NCI-H2107 (cell line): Measurements from ENCODE around the gene RSPH6A.

Source experiments
- DNase-seq: peaks from one replicate; lab custom pipeline; 2025; lab: John Stamatoyannopoulos, UW

RSPH6A gene

DNA sequence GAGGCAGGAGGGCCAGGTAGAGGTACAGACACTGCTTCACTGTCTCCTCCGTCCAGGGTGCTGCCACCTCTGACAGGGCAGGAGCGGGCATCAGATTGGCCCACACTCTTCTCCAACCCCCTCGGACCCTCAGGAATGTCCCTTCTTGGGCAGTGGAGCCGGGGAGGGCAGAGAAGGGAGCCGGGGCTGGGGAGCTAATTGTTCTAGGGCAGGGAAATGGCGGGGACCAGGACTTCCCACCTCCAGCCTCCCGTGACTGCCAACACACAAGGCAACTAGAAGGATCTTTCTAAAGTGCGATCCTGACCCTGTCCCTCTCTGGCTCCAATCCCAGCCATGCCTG lies 10.1 kb upstream of the RSPH6A start:
- DNase-seq = no peak

DNA sequence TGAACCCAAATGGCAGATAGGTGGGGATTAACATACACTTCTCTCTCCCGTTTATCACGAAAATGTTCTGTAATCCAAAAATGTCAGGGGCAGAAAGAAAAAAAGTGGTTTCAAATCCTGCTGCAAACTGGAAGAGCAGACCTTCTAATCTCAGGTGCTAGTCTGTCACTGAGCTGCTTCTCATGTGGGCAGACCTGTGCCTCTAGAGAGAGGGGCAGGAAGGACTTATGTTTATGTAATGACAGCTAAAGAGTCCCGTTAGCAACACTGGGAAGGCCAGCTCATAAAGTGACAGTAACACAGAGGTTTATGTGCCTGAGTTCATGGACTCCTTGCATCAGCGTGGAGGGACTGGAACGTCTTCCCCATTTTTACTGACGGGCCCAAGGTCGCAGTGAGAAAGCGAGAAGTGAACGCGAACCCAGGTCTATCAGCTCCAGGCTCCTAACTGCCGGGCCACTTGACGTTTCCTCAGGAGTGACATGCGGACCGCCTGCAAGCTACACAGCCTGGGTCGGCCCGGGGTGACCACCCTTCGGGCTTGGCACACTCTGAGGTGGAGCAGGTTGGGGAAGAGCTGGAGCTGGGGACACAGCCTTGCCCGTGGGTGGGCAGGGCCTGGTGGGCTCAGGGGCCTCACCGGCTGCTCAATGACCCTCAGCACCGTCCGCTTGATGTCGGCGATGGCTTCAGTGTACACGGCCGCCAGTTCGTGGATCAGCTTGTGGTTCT lies 9.6 kb upstream of the RSPH6A start:
- DNase-seq = no peak

DNA sequence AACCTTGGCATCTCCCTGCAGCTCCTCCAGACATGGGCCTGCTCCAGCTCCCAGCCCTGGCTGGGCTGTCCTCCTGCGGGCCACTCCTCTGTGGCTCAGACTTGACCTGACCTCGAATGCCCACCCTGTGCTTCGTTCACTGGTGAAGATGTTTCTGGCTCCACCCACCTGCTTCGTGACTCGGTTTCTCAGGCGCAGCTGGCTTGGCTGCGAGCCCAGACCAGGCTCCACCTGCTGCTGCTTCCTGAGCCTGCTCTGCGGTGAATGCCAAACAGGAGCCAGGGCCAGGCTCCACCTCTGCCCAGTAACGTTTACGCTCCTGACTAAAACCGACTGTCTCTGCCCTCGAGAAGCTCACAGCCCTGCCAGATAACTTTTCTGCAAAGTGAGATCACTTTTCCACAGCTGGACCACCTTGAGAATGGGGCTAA lies 8.9 kb upstream of the RSPH6A start:
- DNase-seq = peak; percentile 62

DNA sequence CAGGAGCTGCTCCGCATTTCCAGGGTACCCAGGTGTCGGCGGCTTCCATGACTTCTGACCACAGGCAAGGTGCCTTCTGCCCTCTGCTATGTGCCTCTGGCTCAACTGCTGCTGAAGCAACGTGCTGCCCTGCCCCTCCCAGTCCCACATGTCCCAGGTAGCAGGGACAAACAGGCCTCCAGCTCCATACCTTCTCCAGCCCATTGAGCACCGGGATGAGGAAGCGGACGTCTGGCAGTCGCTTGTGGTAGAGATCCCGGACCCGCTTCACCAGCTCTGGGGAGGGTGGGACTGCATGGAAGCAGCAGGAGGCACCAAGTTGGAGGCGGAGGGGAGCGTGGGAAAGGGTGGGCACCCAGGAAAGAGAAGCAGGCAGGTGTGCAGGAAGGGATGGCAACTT lies 8.1 kb upstream of the RSPH6A start:
- DNase-seq = no peak

DNA sequence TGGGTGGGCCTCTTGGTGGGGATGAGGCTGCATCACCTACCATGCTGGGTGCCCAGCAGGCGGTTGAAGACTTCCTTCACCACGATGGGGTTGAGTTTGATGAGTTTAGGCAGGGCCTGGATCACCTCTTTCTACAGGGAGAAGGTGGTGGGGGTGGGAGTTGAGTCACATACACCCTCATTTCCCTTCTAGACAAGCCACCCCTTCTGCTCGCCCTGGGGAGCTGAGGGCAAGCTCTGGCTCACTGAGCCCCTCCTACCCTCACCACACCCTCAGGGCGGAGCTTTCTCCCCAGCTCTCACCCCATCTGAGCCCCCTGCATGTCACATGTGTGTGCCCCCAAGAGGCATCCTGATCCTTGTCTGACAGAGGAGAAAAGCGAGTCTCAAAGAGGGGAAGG lies 7.6 kb upstream of the RSPH6A start:
- no peak for DNase-seq

DNA sequence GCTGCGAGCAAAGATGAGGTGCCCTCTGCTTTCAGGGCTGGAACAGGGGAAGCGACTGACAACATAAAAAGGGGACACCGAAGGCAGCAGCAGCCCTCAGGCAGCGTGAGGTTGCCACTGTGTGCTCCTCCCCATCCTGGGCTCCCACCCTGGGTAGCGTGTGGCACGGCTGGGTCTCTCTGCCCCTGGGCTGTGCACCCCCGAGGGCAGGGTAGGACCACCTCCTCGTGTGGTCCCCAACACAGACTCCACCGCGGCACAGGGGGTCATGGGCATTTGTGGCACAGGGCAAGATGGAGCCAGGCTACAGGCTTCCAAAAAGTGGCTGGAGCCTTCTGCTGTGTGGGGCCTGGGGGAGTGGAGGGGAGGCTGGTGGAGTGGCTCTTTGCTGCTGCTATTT lies 6.5 kb upstream of the RSPH6A start:
- no peak for DNase-seq

DNA sequence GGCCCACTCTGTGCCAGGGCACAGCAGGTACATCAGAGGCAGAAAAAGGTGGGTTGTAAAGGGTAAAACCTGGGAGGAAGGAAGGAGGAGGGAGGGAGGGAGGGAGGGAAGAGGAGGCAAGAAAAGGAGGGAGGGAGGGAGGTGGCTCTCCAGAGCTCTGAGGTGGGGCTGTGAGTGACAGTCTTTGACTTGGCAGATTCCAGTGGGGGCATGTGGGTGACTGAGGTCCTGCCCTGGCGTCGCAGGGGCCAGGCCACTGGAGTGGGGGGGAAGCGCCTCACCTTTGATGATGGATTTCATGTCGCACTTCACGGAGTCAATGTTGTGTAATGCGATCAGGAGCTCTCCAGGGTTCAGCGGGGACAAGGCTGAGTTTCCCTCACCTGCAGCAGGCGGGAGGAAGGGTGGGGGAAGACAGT lies 6.0 kb upstream of the RSPH6A start:
- peak; percentile 26 for DNase-seq

DNA sequence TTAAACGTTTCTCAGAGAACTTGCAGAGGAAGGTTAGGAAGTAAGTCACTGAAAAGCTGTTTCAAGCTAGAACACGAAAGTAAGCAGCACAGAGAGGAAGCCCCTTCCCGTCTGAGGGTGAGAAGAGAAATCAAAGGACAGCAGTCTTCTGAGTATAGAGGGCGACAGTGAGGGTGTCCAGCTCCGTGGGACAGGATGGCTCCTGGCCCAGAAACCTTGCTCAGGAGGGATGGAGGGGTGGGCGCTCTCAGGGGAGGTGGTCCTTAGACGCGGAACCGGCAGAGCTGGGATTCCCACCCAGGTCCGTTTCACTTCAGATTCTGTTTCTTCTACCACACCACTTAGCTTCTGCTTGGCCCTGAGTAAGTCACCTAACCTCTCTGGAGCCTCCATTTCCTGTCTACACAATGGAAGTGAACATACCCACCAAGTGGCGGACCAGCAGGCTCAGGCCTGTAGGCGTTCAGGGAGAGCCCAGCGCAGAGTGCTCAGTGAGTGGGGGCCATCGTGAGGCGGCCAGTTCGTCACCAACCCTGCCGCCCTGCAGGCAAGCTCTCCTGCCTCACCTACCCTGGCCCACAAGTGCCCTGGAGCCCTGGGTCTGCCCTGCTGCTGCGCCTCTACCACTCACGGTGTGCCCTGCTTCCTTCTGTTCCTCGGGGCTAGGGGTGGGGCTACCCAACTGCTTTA lies 5.5 kb upstream of the RSPH6A start:
- no peak for DNase-seq

DNA sequence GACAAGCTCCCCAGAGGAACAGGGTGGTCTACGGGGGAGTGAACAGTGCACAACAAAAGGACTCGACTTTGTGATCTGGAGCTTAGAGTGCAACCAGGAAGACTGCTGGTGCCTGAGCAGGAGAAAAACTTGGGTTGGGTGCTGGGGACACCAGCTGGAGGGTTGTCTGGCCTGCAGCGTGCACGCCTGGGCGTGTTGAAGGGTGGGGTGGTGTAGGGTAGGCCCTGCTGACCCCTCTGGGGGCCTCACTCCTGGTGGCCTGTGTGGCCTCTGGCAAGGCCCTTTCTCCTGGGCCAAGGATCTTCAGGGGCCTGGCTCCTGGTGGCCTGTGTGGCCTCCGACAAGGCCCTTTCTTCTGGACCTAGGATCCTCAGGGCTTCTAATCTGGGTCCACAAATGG lies 4.7 kb upstream of the RSPH6A start:
- no peak for DNase-seq

DNA sequence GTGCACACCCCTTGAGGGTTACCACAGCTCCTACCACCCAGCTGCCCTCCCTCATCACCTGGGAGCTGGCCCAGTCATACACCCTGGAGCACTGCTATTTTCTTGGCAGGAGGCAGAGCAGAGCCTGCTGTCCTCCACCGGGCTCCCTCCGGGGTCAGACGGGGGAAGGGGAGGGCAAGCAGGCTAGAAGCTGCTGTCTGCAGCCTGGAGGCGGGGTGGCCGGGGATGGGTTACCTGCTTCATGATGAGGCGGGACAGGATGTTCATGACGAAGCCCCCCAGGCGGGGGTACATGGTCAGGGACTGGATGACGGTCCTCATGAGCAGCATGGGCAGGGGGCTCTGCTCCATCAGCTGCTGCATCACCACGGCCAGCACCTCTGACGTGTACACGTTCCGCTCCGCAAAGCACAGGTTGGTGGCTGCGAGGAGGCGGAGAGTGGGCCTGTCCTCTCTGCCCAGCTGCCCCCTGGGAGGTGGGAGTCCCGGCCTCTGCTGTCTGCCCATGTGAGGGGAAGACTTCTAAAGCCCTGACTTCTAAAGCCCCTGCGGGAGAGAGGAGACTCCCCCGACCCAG lies 2.7 kb upstream of the RSPH6A start:
- no peak for DNase-seq

DNA sequence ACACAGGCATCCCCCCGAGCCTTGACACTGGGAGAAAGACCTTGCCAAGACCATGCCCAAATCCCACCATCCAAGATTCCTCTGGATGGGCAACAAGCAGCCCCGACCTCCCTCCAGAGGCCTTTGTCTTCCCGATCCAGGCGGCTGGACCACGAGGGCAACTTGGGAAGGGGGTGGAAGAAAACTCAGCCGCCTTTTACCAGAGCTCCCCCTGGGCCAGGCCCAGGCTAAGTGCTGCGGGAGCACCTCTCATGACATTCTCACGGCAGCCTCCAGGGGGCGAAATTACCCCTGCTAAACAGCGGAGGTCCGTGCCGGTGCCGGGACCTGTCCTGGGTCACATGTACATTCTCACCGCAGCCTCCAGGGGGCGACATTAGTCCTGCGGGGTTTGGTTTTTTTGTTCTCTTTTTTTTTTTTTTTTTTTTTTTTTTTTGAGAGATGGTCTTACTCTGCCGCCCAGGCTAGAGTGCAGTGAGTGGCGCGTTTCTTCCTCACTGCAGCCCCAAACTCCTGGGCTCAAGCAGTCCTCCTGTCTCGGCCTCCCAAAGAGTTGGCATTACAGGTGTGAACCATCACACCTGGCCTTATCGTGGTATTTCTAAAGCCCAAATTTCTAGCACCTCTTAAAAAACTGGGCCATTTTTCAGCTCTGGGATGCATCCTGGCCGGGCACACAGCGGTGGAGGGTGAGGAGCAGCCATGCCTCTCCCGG lies 2.1 kb upstream of the RSPH6A start:
- DNase-seq = peak; percentile 89

DNA sequence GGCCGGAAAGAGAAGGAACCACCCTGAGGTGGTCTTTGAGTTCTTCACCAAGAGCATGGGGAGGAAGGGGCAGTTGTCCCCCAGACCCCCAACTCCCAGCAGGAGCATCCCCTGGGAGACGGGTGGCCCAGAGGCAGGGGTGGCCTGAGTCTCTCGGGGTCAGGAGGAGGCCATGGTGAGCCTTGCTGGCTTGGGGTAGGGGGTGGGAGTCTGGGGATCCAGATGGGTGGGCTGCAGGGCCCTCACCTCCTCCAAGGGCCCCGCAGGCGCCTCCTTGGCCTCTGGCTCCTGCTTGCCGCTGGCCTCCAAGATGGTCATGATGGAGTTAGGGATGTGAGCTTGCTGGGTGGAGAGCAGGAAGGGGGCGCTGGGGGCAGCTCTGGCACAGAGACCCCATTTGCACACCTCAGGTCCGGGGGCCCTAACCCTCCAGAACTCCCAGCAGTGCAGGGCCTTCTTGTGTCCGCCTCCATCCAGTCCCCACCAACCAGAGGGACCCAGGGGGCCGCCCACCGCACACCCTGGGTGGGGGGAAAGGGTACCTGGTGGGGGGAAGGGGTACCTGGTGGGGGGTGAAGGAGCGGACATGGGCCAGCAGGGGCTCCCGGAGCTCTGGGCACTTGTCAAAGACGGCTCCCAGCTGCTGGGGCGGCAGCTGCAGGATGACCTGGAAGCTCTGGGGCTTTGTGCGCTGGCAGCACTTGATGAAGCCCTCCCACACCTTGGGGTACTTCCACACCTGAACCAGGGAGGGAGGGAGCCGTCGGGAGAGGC lies 1.3 kb upstream of the RSPH6A start:
- DNase-seq = no peak

DNA sequence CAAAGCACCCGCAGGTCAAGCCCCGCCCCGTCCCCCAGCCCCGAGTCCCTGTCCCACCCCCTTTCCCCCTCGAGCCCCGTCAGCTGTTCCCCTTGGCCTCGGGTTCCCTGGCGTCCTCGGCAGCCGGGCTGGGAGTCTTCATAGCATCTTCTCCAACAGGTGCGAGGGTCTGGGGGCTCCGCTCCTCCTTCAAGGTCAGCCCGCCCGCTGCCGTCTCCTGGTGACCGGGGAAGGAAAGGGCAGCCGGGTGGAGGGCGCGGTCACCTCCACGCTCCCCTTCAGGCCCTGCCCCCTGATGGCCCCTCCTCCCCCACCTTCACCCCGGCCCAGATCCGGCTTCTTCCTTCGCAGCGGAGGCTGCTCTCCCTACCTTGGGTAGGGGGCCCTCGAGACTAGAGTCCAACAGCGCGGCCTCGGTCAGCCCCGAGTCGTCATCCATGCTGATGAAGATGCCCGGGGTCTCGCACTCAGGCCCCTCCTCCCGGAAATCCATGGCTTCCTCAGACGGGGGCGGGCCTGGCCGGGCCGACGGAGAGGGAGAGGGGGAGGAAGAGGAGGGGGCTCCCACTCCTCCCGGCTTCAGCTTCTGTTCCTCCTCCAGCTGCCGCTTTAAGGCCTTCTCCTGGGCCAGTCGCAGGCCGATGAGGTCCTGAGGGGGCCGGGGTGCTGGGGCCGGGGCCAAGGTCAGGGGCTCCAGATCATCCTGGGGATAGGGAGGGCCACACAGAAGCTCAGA lies 541 bp upstream of the RSPH6A start:
- no peak for DNase-seq

DNA sequence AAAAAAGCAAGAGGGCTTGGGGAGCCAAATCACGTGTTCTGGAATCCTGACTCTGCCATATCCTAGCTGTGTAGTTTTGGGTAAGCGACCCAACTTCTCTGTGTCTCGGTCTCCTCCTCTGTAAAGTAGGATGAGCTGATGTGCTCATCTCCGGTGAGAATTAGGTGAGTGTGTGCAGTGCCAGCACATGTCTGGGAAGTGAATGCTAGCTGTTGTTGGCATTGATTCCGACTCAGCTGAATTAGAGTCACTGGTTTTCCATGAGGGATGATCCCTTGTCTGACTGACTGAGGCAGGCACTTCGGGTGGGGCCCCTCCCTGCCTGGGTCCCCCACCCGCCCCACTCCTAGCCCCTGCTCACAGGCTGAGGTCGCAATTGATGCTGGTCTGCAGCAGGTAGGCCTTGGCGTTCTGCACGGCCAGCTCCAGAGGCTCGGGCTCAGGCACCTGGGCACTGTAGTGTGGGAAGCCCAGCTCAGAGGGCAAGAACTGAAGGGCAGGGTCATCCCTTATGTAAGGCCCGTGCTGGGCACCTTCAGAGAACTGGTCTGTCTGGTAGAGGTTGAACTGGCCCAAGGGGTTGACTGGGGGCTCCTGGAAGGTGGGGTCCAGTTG lies 835 bp downstream of the RSPH6A start:
- DNase-seq = no peak

DNA sequence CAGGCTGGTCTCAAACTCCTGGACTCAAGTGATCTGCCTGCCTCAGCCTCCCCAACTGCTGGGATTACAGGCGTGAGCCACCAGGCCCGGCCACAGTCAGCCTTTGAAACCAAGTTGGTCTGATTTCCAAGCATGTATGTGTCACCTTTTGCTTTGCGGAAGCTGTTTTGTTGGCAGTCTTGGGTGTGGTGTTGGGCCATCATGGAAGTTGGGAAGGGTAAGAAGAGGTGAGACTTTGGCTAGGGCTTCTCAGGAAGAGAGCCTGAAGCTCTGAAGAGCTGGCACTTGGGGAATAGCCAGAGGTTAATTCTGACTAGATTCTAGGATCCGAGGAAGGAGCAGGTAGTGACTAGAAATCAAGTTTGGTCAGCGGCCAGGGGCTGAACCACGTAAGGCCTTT lies 2.8 kb downstream of the RSPH6A start:
- no peak for DNase-seq

DNA sequence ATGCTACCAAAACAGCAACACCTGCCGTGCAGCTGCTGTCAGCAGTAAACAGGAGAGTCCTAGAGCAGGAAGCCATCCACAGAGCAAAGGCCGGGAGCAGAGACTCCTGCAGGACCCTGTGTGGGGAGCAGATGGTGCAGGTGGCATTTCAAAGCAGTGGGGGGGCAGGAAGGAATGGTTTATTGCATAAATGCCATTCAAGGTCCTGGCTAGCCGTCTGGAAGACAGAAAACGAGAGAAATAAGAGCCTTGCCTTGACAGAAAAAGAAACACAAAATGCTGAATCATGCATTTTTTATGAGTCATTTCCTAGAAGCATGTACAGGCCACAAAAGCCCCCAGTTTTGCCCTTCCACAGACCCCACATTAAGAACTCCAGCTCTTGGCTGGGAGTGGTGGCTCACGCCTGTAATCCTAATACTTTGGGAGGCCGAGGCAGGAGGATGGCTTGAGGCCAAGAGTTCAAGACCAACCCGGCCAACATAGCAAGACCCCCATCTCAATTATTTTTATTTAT lies 5.4 kb downstream of the RSPH6A start:
- DNase-seq = peak; percentile 59

DNA sequence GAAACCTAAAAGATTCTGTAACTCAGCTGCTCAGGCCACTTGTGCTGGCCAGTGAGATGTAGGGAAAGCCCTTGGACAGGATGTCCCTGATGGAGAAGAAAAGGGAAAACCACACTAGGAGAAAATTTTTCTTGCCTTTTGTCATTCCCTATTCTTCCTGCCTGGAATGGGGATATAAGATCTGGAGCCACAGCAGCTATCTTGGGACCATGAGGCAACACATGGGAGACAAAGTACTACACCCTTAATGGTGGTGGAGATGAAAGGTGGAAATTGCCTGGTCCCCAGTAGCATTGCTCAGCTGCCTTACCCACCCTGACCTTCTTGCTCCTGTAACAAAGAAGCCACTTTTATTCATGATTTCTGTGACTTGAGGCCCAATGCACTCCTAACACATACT lies 9.4 kb downstream of the RSPH6A start:
- DNase-seq = no peak

DNA sequence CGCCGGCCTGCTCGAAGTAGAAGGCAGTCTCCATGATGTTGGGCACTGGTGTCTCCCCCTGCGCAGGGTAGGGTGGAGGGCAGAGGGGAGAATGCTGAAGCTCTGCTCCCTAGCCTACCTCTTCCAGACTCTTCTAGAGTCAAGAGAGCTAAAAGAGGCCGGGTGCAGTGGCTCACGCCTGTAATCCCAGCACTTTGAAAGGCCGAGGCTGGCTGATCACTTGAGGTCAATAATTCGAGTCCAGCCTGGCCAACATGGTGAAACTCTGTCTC lies 10.2 kb downstream of the RSPH6A start:
- DNase-seq = no peak

DNA sequence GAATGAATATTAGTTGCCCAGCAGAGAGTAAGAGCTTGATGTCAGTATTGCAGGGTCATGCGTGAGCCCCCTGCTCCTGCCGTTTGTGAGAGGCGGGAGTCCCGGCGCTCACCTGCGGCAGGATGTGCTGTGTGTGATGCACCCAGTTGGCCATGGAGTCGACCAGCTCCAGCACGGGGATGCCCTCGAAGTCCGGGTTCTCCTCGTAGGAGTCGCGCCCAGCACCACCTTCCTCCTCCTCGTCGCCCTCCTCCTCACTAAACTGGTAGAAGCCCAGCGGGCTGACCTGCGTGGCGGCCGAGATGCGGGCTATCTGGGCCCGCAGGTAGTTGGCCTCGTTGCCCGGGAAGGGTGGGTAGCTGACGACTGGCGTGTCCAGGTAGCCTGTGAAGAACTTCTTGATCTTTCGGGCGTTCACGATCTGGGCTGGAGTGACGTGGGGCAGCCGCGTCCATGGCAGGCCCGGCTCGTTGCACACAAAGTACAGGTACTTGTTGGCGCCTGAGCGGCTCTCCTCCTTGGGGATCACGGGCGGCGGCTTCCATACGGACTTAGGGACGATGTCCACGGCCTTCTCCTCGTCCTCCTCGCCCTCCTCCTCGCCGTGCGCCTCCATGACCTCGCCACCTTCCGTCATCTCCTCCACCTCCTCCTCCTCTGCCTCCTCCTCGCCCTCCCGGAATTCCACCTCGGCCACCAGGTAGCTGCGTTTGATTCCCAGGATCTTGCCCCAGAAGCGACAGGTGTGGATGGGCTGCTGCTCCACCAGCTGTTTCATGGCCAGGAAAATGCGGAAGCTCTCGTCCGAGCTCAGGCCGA lies 10.8 kb downstream of the RSPH6A start:
- DNase-seq = no peak

DNA sequence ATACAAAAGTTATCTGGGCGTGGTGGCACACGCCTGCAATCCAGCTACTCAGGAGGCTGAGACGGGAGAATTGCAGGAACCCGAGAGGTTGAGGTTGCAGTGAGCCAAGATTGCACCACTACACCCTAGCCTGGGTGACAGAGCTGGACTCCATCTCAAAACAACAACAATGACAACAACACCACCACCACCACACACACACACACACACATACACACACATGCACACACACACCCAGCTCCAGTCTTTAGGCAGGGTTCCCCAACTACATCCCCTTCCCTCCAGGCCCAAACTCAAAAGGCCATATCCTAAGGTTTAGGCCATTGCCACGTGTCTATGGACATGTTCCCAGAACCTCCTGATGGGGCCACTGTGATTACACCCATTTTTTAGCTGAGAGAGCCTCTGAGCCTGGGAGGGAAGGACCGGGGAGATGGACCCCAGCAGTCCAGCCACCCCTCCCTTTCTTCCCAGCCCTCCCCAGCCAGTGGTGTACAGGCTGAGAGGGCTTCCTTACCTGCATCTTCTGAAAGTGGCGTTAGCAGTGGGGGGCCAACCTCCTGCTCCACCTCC lies 13.4 kb downstream of the RSPH6A start:
- no peak for DNase-seq
